HG03460 (cell line): ENCODE data around the gene ADAM12.
"Not testable (repeated sequence)": the region's sequence is repeated elsewhere in the genome, so short reads cannot be mapped to it uniquely, and the experiment has no call there.

Source experiments
- ATAC-seq: cut with Tn5 transposase; IDR thresholded peaks from one replicate; pipeline ENCODE4 v1.9.1; 2021; ENCODE audit not compliant: unreplicated experiment

ADAM12 gene

GRCh38 chr10:126402721-126403695, 14.7 kb upstream of the ADAM12 start:
- ATAC-seq: no peak

DNA sequence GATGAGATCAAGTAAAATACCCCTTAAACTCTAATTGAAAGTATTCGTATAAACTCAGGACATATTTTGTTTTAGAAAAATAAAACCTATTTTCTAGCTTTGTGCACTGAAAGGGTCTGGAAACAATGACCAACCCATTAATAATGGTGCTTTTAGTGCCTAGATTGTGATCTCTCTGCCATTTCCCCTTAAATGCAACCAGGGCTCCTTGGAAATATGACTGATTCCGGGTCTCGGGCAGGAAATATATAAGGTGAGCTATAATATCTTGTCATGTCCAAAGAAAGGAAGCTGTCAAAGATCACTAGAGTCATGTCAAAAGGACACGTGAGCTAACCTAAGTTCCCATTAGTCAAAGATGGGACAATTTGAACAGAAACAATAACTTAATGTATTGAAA, 12.4 kb upstream of the ADAM12 start:
- ATAC-seq: no peak

DNA sequence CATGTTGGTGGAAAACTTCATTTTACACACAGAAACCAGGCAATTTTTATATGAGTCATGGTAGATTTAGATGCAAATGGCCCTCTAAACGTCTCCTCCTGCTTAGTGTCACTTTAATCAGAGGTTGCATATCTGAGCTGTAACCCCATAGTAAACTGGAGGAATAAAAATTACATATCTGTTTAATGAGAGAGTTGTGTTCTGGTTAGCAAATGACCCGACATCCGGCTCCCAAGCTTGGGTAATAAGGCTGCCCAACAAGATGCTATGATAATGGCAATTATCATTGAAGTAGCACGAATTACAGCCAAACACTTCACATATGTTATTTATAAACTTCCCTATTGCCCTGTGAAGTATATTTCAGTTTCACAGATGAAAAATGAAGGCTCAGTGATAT, 10.6 kb upstream of the ADAM12 start:
- no peak for ATAC-seq

DNA sequence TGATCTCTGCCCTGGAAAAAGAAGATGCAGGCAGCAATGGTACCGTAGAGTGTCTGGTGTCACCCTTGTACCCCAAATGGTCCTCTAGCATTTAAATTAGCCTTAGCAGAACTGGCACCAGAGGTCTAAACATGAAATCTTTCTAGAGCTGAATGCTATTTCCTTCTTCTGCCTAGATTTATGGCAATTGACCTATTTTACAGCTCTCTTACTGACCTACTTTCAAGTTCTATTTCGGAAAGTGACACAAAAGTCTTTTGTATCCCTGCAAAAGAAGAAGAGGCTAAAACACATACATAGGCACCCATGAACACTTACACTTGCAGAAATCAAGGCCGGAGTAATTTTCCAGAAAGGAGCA, 10.1 kb upstream of the ADAM12 start:
- ATAC-seq: no peak

DNA sequence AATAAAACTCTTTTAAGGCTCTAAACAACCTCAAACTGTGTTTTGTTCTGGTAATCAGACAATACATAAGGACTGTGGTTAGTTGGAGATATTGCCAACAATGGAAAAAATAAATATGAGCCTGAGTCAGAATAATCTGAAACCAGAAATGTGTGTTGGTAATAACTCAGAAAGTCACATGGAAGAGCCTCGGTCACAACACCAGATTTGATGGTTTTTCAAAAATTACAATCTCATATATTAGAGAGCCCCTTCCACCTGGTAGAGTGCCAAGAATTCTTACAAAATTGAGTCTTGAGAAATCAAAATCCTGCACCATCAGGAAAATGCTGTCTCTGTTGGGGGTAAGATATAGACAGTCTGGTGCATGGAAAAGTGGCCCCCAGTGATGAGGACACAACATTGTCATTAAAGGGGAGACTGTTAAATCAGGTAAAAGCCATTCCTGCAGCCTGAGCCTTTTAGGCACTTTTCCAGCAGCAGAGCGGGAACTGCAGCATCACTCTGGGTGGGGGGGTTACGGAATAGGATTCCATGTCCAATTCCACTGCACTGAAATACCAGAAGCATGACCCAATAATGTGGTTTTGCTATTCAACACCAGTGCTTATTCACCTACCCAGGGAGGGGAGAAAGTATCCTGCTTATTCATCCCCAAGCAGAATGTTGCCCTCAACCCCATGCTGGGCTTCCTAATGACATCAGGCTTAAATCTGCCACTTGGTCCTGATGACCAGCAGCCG, 9.5 kb upstream of the ADAM12 start:
- ATAC-seq: no peak

GRCh38 chr10:126397156-126397555, 8.9 kb upstream of the ADAM12 start:
- no peak for ATAC-seq

DNA sequence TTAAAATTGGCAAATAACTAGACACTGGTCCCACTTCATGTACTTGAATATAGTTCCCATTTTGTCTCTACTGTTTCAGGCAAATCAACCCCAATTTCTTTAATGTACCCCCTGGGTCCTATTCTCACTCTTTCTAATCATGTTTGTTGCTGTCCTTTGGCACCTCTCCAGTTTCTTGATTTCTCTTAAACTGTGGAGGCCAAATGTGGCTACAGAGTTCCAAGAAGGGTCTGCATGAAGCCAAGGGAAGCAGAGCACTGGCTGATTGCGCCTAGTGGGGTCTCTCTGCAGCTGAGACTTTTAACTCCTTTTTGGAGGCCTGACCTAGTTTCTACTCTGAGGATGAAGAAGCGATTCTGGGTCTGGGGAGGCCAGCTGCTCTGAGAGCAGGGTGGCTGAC, 6.7 kb upstream of the ADAM12 start:
- ATAC-seq: no peak

DNA sequence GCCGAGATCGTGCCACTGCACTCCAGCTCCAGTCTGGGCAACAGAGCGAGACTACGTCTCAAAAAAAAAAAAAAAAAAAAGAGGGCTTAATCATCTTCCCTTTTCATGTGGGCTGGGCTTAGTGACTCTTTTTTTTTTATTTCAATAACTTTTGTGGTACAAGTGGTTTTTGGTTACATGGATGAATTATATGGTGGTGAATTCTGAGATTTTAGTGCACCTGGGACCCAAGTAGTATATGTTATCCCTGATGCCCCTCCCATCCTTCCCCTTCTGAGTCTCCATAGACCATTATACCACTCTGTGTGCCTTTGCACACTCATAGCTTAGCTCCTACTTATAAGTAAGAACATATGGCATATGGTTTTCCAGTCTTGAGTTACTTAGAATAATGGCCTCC, 4.8 kb upstream of the ADAM12 start:
- ATAC-seq: no peak

DNA sequence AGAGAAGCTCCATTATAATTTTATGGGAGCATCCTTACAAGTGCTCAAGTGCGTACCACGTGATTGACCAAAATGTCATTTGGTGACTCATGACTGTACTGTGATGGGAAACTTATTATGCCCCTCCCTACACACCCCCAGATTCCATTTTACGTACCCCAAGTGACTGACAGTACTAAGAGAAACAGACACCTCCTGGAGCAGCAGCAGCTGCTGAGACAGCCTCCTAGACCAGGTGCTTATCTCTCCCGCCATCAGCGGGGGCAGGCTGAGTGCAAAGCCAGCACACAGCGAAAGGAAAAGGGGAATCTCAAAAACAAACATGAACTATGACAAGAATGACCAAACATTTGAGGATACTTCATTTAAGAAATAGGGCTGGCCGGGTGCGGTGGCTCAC, 4.2 kb upstream of the ADAM12 start:
- ATAC-seq: no peak

DNA sequence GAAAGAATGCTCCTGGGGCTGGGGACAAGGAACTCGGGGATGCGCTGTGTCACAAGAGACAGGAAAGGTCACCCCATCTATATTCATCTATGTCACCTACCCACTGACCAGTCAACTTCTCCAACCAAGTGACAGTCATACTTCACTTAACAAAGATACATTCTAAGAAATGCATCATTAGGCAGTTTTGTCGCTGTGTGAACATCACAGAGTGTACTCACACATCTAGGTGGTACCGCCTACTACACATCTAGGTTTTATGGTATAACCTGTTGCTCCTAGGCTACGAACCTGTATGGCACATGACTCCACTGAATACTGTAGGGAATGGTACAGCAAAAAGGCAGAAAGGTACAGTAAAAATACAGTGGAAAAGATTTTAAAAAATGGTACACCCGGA, 3.8 kb upstream of the ADAM12 start:
- no peak for ATAC-seq

DNA sequence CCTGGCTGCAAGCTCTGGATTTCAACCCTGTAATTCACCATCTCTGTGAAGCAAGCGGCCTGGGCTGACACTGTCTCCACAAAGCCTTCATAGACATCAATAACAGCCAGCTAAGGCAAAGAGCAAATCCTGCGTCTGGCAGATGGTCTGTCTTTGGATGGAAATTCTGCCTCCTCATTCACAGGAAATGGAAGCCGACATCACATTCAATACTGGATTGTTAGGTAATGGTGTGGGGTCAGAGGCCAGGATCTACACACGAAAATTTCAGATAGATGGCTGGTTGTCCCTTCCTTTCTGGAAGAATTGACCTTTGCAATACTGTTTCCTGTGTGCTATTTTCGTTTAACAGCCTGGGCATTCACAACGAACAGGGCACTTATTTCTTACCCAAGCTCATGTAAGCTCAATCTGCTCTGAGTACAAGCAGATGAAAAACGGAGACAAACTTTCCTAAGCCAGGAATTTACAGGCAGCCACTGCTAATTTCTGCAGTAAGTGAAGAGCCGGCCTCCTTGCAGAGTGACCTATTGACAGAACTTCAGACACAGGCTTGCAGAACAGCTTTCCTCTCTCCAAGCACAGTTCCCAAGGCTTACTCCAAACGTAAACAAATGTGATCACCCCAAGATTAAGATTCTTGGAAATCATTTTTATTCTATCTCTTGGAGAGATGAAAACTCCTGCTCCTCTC, 3.1 kb upstream of the ADAM12 start:
- no peak for ATAC-seq

GRCh38 chr10:126390324-126390723, 2.0 kb upstream of the ADAM12 start:
- ATAC-seq: no peak

DNA sequence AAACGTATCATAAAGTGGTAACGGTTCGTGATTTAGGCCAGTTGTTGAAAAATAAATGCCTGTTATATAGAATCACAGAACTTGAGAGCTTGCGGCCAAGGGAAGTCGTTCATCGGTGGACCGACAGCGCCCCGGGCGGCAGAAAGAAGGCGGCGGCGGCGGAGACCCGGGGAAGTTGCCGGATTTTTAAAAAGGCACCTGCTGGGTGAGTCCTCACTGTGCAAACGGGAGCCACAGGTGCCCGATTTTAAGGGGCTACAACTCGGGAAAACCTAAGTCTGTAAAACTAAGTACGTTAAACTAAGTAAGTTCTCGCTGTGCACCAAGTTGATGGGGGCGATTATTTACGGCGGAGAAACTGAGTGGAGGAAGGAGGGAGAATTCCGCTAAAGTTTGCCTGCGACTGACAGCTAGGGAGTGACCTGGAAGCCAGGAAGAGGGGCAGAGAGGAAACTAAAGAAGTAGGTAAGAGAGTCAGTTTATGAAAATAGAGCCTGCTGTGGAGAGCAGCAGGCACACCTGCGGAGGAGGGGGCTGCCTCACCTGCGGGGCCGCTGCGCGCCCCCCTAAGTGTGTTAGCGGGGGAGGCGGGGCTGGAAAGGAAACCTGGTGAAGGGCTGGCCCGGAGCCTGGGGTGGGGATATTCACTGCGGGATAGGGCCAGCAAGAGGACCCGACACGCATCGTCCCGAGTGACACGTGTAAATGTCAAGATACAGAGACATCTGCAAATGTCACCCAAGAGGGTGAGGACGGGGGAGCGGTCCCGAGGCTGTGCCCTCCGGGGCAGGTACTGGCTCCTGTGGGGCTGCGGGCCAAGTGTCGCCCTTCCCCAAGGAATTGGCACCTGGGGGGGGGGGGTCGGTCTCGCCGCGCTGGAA, 996 bp downstream of the ADAM12 start:
- no peak for ATAC-seq

- ATAC-seq: no peak
These were observed 3.9 kb downstream of the ADAM12 start for GRCh38 chr10:126384269-126384873.

- ATAC-seq: no peak
These were observed 7.8 kb downstream of the ADAM12 start for GRCh38 chr10:126380352-126381076.

DNA sequence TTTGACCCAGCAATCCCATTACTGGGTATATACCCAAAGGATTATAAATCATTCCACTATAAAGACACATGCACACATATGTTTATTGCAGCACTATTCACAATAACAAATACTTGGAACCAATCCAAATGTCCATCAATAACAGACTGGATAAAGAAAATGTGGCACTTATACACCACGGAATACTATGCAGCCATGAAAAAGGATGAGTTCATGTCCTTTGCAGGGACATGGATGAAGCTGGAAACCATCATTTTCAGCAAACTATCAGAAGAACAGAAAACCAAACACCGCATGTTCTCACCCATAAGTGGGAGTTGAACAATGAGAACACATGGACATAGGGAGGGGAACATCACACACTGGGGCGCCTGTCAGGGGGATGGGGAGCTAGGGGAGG, 9.1 kb downstream of the ADAM12 start:
- not testable (repeated sequence) for ATAC-seq

GRCh38 chr10:126376956-126377355, 11.3 kb downstream of the ADAM12 start:
- ATAC-seq: no peak

- ATAC-seq: no peak
These were observed 12.2 kb downstream of the ADAM12 start for GRCh38 chr10:126375926-126376554.

GRCh38 chr10:126375299-126375698, 13.0 kb downstream of the ADAM12 start:
- no peak for ATAC-seq
